Mucosa of descending colon (tissue), 3 donors: ENCODE measurements around the gene ELL2. TPM values are rescaled to one million over a fixed set of nuclear protein-coding genes. Genes with fewer than 3 reads are reported as not detected.
"Not testable (repeated sequence)": the region's sequence is repeated elsewhere in the genome, so short reads cannot be mapped to it uniquely, and the experiment has no call there.

Experiments used
- ATAC-seq: fragments of 200-7000 bp; cut with Tn5 transposase; one replicate; pipeline ENCODE4 v1.9.1; 2020; ENCODE audit warnings: mild to moderate bottlenecking, moderate library complexity
- DNase-seq, 3 donors: peaks; one replicate each; pipeline ENCODE4 v3.0.0-alpha.2; 2020
- H3K36me3 ChIP-seq: fragments of 200-600 bp; one replicate; pipeline ENCODE4 v1.8.0; 2021; ENCODE audit warnings: low read depth, mild to moderate bottlenecking
- H3K4me1 ChIP-seq: fragments of 200-600 bp; one replicate; pipeline ENCODE4 v1.8.0; 2021; ENCODE audit warnings: low read depth, mild to moderate bottlenecking
- H3K4me3 ChIP-seq: fragments of 200-600 bp; one replicate; pipeline ENCODE4 v1.8.0; 2021; ENCODE audit warnings: mild to moderate bottlenecking
- H3K9me3 ChIP-seq: fragments of 200-600 bp; one replicate; pipeline ENCODE4 v1.8.0; 2021; ENCODE audit warnings: mild to moderate bottlenecking
- CTCF ChIP-seq: fragments of 200-600 bp; IDR thresholded peaks from one replicate; pipeline ENCODE4 v1.8.0; 2022; ENCODE audit warnings: antibody characterized with exemption, mild to moderate bottlenecking
- intact Hi-C, 2 donors: fragments of 100-400 bp; cut with DNase I in 1 of 2; cut with micrococcal nuclease in 1 of 2; formaldehyde crosslinking; loops; one replicate each; pipeline versions ENCODE4 v1.11.0 to v1.11.1; 2022; cut with DNase I, micrococcal nuclease
- total RNA-seq, 3 donors: library from RNA; stranded (reverse); fragmentation: NEBNext Ultra II Directional in 2 of 3; extraction: Animal tissue kit (Norgen Biotek cat#: 25700) in 2 of 3; gene quantifications; one replicate each; pipeline versions ENCODE4 v1.2.1 to v1.2.4, GENCODE V29; 2021 to 2023
- donor health status: DM: no; HTN: no; CAD: no; lungs with moderate emphysema.
- donor health status: DM: no; HTN: no; CAD: no.
- donor health status: DM: no; HTN: yes; CAD: no.

ELL2 gene
- total RNA-seq, 3 donors from 2014 or later: 26.9 to 42.7 (median 31.7) TPM

DNA sequence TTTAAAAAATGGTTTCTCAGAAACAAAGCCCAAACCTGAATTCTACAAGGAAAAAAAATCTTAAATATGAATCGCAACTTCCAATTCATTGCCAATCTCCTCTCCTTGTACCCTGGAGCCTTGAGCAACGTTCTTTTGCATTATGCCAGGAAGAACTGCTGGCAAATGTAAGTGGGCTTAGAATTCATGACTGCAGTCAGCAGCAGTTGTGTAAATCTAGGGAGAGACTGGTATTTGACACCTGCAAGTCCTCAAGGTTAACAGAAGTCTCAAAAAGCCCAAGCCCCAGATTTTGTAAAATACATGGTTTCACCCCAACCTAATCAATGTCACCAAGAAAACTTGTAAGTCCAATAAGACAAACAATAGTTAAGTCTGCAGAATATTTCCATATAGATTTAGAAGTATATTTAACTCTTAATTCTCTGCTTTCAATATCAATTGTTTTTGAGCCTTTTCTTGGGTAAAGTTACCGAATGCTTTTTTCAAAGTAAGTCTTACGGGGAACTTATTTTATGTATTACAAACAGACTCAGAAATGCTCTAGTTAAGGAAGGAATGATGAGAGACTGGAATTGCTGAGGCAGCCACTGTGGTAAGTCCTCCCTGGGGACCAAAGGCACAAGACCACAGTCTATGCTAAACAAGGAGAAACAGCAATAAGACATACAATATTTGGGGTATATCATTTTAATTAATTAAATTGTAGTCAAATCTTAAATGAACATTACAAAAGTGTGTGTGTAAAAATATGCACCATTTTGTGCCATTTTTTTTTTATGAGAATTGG is 31.3 kb downstream of the ELL2 start:
- Histone ChIP-seq H3K4me3 (no peak overlapping the region), H3K4me1 (no peaks in the 10 kb centered on the region), H3K9me3 (no peaks in the 10 kb centered on the region), H3K36me3 (no peaks in the 10 kb centered on the region)
- intact Hi-C loops: no loop called here
- no peak for DNase-seq
- no peak for ATAC-seq
- no peak for TF ChIP-seq CTCF

DNA sequence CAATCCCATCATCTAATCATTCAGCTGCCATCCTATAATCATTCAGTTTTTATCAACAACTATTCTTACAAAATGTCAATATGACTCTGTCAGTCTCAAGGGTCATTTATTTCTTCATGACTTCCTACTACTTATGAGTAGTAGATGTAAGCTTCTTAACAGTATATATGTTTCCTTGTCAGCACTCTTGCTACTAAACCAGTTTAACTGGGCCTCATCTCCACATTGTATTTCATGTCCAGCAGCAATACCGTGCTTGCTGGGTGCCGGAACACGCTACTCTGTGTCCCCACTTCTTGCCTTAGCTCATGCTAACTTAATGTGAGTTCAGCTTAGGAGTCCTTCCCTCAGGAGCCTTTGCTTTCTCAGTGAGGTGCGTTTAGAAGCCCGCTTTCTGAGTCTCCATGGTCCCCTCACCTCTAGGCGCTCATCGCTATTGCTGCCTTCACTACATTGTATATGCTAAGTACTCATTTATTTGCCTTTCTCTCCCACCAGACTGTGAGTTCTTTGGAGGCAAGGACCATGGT is 32.9 kb downstream of the ELL2 start:
- Histone ChIP-seq H3K9me3 (no peaks in the 10 kb centered on the region), H3K36me3 (no peaks in the 10 kb centered on the region), H3K4me3 (no peak overlapping the region), H3K4me1 (peaks cover 3% of the 10 kb centered on the region)
- TF ChIP-seq CTCF: no peak
- DNase-seq (no peak), ATAC-seq (no peak)
- intact Hi-C loops: no loop called here

DNA sequence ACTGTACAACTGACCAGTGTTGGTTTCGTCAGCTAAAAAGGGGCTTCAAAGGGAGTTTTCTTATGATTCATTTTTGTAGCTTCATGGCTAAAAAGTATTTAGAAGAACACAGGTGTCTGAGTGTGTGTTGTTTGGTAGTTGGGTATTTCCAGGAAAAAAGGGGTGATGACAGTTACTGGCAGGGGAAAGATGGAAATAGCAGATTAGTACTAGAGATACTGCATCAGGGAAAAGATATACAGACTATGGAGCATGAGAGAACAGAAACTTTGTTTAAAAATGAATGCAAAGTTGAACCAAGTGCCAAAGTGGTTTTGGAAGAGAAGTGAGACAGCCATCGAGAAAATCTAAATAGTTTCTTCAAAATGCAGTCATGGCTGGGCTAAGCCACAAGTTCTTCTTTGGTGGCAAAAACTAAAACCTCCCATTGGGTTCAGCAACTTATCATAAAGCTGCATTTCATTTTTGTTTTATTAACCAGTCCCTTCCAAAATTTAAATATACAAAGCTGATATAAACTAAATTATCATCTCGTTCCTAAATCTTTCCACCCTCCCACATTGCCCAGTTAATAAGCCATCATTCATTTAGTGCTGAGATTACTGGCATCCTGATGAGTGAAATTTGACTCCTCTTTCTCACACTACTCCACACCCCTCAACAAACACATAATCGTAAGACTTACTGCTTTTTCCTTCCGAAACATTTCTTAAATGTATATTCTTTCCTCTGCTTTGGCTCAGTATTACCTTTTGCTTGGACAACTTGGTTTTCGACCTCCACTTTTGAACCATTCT is 33.5 kb downstream of the ELL2 start:
- Histone ChIP-seq H3K9me3 (no peaks in the 10 kb centered on the region), H3K36me3 (no peaks in the 10 kb centered on the region), H3K4me3 (no peak overlapping the region), H3K4me1 (peaks cover 3% of the 10 kb centered on the region)
- TF ChIP-seq CTCF: no peak
- no peak for ATAC-seq
- no peak for DNase-seq
- intact Hi-C loops: no loop called here

- H3K9me3 ChIP-seq, intact Hi-C loops, DNase-seq, ATAC-seq, H3K36me3 ChIP-seq, H3K4me1 ChIP-seq, H3K4me3 ChIP-seq: not testable (repeated sequence)
Observed at GRCh38 chr5:95927300-95927699, 34.4 kb downstream of the ELL2 start.

GRCh38 chr5:95925939-95926338 is 35.7 kb downstream of the ELL2 start:
- no peaks in the 10 kb centered on the region for H3K9me3 ChIP-seq
- peaks cover 3% of the 10 kb centered on the region for H3K4me1 ChIP-seq
- DNase-seq: no peak
- H3K36me3 ChIP-seq: no peaks in the 10 kb centered on the region
- no peak for TF ChIP-seq CTCF
- intact Hi-C loops: no loop called here
- no peak for ATAC-seq
- H3K4me3 ChIP-seq: no peak overlapping the region

DNA sequence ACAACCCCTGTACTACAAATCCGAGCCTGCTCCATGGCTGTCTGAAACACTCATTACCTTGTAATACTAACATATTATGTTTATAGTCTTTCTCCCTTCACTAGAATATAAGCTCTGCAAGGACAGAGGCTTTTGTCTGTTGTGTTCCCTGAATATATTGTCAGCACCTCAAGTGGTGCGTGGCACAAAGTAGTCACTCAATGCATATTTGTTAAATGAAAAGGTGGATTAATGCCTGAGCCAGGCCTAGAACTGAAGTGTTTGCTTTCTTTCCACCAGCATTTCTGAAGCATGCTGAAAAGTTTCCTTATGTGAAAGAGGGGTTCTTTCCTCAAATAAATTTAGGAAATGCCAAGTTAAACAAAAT is 36.3 kb downstream of the ELL2 start:
- DNase-seq: no peak
- Histone ChIP-seq H3K9me3 (no peaks in the 10 kb centered on the region), H3K36me3 (no peaks in the 10 kb centered on the region), H3K4me3 (no peak overlapping the region), H3K4me1 (peaks cover 3% of the 10 kb centered on the region)
- ATAC-seq: no peak
- no peak for TF ChIP-seq CTCF
- intact Hi-C loops: no loop called here
